ENCODE measurements around the gene P2RY14.

Gene P2RY14

DNA sequence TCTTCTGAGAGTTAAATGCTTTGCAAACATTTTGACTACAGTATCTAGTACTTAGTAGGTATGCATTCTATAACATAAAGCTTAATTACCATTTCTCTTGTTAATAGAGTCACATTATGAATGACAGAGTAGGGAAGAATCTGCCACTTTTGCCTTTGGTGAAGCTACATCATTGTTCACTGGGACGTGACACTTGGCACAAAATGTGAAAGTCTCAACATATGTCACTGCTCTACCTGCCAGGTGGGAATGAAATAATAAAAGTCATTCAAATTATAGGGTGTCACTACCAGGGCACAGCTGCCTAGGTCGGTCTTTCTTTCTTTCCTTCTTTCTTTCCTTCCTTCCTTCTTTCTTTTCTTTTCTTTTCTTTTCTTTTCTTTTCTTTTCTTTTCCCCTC is 20.7 kb upstream of the P2RY14 start:
- no peaks in the 10 kb centered on the region for H3K36me3 ChIP-seq (ENCODE audit: control insufficient read depth, low read depth, low read length)
- no peaks in the 10 kb centered on the region for H3K9me3 ChIP-seq (ENCODE audit: control insufficient read depth, low read depth, low read length)
- no peak overlapping the region for H3K27ac ChIP-seq (ENCODE audit: low read length)
- no peaks in the 10 kb centered on the region for H3K4me1 ChIP-seq (ENCODE audit: control insufficient read depth, low read depth, low read length)
- no peak overlapping the region for H3K9ac ChIP-seq (ENCODE audit: low read length)
- H3K4me3 ChIP-seq (ENCODE audit: low read length) = no peak overlapping the region
- no peaks in the 10 kb centered on the region for H3K27me3 ChIP-seq (ENCODE audit: control insufficient read depth, insufficient read depth, low read length)

DNA sequence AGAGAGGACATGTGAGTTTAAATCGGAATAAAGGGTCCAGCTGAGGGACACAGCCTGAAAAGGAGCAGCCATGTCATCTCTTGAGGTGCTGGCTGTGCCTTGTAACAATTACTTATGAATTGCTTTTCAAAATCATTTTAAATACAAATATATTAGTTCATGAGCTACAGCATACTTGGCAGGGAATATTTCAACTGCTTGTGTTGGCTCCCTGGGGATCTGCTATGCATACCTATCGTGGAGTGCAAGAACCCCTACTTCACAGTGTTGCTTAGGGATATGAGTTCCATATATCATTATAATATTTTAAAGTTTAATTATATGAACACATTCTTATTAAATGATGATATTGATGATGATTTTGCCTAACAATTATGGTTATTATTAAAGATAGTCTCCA is 19.1 kb upstream of the P2RY14 start:
- no peak overlapping the region for H3K4me3 ChIP-seq (ENCODE audit: low read length)
- H3K9ac ChIP-seq (ENCODE audit: low read length) = no peak overlapping the region
- no peaks in the 10 kb centered on the region for H3K4me1 ChIP-seq (ENCODE audit: control insufficient read depth, low read depth, low read length)
- H3K36me3 ChIP-seq (ENCODE audit: control insufficient read depth, low read depth, low read length) = no peaks in the 10 kb centered on the region
- H3K9me3 ChIP-seq (ENCODE audit: control insufficient read depth, low read depth, low read length) = no peaks in the 10 kb centered on the region
- no peak overlapping the region for H3K27ac ChIP-seq (ENCODE audit: low read length)
- H3K27me3 ChIP-seq (ENCODE audit: control insufficient read depth, insufficient read depth, low read length) = no peaks in the 10 kb centered on the region

DNA sequence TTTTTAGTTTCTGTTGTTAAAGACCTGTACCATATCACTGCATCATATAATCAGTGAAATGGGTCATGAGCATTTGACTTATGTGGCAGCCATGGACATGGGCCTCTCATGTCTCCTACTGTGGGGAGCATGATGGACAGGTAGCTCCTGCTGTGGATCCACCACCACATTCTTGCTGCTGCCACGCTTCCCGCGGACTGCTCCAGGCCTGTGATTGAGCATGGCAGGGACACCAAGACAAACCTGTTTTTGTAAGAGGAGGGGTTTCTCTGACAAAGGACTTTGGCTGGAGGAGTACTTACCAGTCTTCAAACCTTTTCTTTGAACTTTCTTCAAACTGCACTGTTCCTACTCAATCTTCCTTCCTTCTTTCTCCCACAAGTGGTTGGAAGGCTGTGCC is 17.9 kb upstream of the P2RY14 start:
- H3K9ac ChIP-seq (ENCODE audit: low read length) = no peak overlapping the region
- H3K36me3 ChIP-seq (ENCODE audit: control insufficient read depth, low read depth, low read length) = no peaks in the 10 kb centered on the region
- H3K4me1 ChIP-seq (ENCODE audit: control insufficient read depth, low read depth, low read length) = no peaks in the 10 kb centered on the region
- H3K4me3 ChIP-seq (ENCODE audit: low read length) = no peak overlapping the region
- no peak overlapping the region for H3K27ac ChIP-seq (ENCODE audit: low read length)
- no peaks in the 10 kb centered on the region for H3K9me3 ChIP-seq (ENCODE audit: control insufficient read depth, low read depth, low read length)
- no peaks in the 10 kb centered on the region for H3K27me3 ChIP-seq (ENCODE audit: control insufficient read depth, insufficient read depth, low read length)

DNA sequence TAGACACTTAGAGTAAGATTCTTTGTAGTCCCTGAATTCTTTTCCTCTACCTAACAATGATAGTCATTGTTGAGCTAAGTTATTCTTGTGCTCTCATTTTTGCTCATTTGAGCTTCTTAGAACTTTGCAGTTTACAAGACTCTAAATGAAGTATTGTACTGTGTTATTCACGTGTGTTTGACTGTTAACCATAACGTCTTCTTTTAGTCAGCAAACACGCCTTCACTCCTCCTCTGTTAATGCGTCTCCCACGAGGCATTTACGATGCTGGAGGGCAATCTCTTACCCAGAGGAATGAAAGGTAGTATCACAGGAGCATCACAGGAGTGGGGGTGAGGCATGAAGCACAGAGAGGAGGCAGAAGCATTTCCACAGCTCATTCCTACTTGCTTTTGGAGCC is 14.8 kb upstream of the P2RY14 start:
- H3K27me3 ChIP-seq (ENCODE audit: control insufficient read depth, insufficient read depth, low read length) = no peaks in the 10 kb centered on the region
- H3K9ac ChIP-seq (ENCODE audit: low read length) = no peak overlapping the region

DNA sequence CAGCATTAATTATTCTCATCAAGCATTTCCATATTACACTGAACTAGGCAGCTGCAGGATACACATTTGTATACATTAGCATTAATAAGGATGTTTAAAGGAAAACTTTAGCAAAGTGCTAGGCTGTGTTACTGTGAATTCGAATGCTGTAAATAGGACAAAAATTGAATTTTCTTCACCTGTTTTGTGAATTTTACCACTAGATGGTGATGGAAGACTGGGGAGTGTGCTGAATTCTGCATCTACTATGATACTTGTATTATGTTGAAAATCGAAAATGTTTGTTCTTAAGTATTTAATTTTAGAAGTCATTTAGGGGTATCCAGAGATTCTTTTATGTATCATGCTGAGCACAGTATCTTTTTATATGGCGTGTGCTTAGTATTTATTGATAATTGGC is 12.3 kb upstream of the P2RY14 start:
- no peak overlapping the region for H3K27ac ChIP-seq (ENCODE audit: low read length)
- H3K9ac ChIP-seq (ENCODE audit: low read length) = no peak overlapping the region
- no peaks in the 10 kb centered on the region for H3K9me3 ChIP-seq (ENCODE audit: control insufficient read depth, low read depth, low read length)
- H3K27me3 ChIP-seq (ENCODE audit: control insufficient read depth, insufficient read depth, low read length) = no peaks in the 10 kb centered on the region
- H3K36me3 ChIP-seq (ENCODE audit: control insufficient read depth, low read depth, low read length) = no peaks in the 10 kb centered on the region
- H3K4me1 ChIP-seq (ENCODE audit: control insufficient read depth, low read depth, low read length) = peaks cover 4% of the 10 kb centered on the region
- H3K4me3 ChIP-seq (ENCODE audit: low read length) = no peak overlapping the region

More for the DNA sequence above, 14.8 kb upstream of the P2RY14 start:
- no peaks in the 10 kb centered on the region for H3K9me3 ChIP-seq (ENCODE audit: control insufficient read depth, low read depth, low read length)
- no peaks in the 10 kb centered on the region for H3K4me1 ChIP-seq (ENCODE audit: control insufficient read depth, low read depth, low read length)
- no peak overlapping the region for H3K27ac ChIP-seq (ENCODE audit: low read length)
- H3K36me3 ChIP-seq (ENCODE audit: control insufficient read depth, low read depth, low read length) = no peaks in the 10 kb centered on the region
- H3K4me3 ChIP-seq (ENCODE audit: low read length) = no peak overlapping the region

DNA sequence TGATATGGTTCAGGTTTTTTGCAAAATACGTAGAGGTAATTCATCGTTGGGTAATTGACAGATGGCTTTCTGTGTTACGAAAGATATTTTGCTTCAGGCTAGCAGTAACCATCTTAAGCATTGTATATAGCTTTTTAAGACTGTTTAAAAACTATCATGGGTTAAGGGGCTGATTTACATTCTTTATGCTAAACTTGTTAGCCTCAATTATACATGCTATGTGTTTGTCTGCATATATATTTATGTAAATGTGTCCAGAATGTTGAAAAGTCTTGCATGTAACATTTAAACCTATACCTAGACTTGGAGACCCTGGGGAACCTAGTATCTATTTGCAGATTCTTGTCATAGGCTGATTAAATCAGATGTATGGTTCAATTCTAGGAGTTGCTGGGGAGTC is 11.1 kb upstream of the P2RY14 start:
- Histone ChIP-seq H3K27ac (ENCODE audit: low read length) (no peak overlapping the region), H3K36me3 (ENCODE audit: control insufficient read depth, low read depth, low read length) (no peaks in the 10 kb centered on the region), H3K4me1 (ENCODE audit: control insufficient read depth, low read depth, low read length) (peaks cover 4% of the 10 kb centered on the region), H3K9me3 (ENCODE audit: control insufficient read depth, low read depth, low read length) (no peaks in the 10 kb centered on the region), H3K4me3 (ENCODE audit: low read length) (no peak overlapping the region), H3K9ac (ENCODE audit: low read length) (no peak overlapping the region), H3K27me3 (ENCODE audit: control insufficient read depth, insufficient read depth, low read length) (no peaks in the 10 kb centered on the region)

DNA sequence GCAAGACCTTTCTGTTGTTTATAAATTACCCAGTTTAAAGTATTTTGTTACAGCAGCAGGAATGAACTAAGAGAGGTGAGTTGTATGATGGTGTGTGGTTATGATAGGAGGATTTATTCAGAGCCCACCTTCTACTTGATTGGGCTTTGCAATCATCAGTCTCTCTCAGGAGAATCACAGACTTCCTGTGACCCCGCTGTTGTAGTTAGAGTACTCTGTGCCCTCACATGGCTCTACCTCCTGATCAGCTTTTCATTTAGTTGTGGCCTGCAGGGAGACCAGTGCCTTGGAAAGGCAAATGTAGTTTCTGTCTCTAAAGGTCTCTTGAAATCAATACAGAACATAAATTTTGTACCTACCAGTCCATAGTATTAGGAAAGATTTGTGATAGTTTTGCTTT is 7.6 kb upstream of the P2RY14 start:
- Histone ChIP-seq H3K9ac (ENCODE audit: low read length) (no peak overlapping the region), H3K4me3 (ENCODE audit: low read length) (no peak overlapping the region), H3K27ac (ENCODE audit: low read length) (no peak overlapping the region), H3K27me3 (ENCODE audit: control insufficient read depth, insufficient read depth, low read length) (no peaks in the 10 kb centered on the region), H3K4me1 (ENCODE audit: control insufficient read depth, low read depth, low read length) (peaks cover 4% of the 10 kb centered on the region), H3K36me3 (ENCODE audit: control insufficient read depth, low read depth, low read length) (no peaks in the 10 kb centered on the region), H3K9me3 (ENCODE audit: control insufficient read depth, low read depth, low read length) (no peaks in the 10 kb centered on the region)

DNA sequence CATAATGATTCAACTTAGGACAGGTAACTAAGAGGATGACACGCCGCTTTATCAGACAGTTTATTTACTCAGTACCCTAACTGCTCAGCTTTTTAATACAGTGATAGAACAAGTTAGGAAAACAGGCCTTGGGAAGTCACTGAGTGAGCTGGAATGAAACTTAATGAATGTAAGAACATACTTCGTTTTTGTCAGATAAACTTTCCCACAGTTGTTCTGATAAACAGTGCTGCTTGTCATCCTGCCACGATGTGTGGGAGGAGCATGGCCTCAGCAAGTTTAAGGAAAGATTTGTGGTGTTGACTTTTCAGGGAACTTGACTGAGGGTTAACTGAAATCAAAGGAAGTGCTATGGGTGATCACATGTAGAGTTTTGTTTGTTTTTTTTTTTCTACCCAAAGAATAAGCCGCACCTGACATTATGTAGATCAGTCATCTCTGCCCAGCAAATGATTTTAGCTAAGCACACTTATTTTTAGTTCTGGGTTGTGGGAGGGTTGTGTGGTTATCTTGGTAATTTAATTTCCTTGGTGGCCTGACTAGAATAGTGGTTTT is 5.6 kb upstream of the P2RY14 start:
- H3K27me3 ChIP-seq (ENCODE audit: control insufficient read depth, insufficient read depth, low read length) = no peaks in the 10 kb centered on the region
- H3K36me3 ChIP-seq (ENCODE audit: control insufficient read depth, low read depth, low read length) = no peaks in the 10 kb centered on the region
- H3K4me1 ChIP-seq (ENCODE audit: control insufficient read depth, low read depth, low read length) = peaks cover 4% of the 10 kb centered on the region
- H3K4me3 ChIP-seq (ENCODE audit: low read length) = no peak overlapping the region
- H3K9ac ChIP-seq (ENCODE audit: low read length) = no peak overlapping the region
- no peak overlapping the region for H3K27ac ChIP-seq (ENCODE audit: low read length)
- no peaks in the 10 kb centered on the region for H3K9me3 ChIP-seq (ENCODE audit: control insufficient read depth, low read depth, low read length)

DNA sequence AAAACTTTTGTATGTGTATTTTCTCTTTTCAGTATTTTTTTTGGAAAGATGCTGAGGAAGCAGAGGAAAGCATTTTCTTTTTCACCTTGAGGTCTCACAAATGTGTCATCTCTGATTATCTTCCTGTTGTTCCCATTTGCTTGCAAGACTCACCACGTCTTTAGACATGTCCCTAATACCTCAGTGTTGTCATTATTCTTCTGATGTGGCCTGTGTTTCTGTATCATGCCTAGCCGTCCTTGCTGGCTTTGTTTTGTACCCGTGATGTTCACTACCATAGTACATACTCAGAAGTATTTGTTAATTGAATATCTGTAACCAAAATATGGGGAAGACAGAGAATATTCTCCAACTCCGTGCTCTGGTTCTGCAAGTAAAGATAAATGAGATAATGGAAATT is 5.0 kb upstream of the P2RY14 start:
- Histone ChIP-seq H3K9me3 (ENCODE audit: control insufficient read depth, low read depth, low read length) (no peaks in the 10 kb centered on the region), H3K36me3 (ENCODE audit: control insufficient read depth, low read depth, low read length) (no peaks in the 10 kb centered on the region), H3K27me3 (ENCODE audit: control insufficient read depth, insufficient read depth, low read length) (no peaks in the 10 kb centered on the region), H3K4me1 (ENCODE audit: control insufficient read depth, low read depth, low read length) (peaks cover 4% of the 10 kb centered on the region), H3K27ac (ENCODE audit: low read length) (no peak overlapping the region), H3K9ac (ENCODE audit: low read length) (no peak overlapping the region), H3K4me3 (ENCODE audit: low read length) (no peak overlapping the region)

DNA sequence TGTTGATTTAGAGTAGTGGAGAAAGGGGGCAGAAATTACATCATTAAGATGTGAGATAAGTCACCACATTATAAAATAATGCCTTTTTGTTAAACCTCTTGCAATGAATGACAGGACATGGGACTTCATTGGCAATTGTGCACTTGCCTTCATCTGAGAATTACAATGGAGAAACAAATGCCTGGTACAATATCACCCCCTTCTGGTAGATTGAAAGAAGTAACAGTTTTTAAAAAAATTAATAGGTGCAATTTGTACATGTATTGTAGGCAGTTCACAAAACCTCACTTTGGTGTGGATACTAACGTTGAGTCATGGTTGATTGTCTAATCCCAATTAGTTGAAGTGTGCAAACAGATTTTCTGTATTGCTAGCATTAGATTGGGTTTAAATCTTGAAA is 4.6 kb upstream of the P2RY14 start:
- Histone ChIP-seq H3K9ac (ENCODE audit: low read length) (no peak overlapping the region), H3K27ac (ENCODE audit: low read length) (no peak overlapping the region), H3K4me3 (ENCODE audit: low read length) (no peak overlapping the region), H3K9me3 (ENCODE audit: control insufficient read depth, low read depth, low read length) (no peaks in the 10 kb centered on the region), H3K27me3 (ENCODE audit: control insufficient read depth, insufficient read depth, low read length) (no peaks in the 10 kb centered on the region), H3K36me3 (ENCODE audit: control insufficient read depth, low read depth, low read length) (no peaks in the 10 kb centered on the region), H3K4me1 (ENCODE audit: control insufficient read depth, low read depth, low read length) (peaks cover 4% of the 10 kb centered on the region)

DNA sequence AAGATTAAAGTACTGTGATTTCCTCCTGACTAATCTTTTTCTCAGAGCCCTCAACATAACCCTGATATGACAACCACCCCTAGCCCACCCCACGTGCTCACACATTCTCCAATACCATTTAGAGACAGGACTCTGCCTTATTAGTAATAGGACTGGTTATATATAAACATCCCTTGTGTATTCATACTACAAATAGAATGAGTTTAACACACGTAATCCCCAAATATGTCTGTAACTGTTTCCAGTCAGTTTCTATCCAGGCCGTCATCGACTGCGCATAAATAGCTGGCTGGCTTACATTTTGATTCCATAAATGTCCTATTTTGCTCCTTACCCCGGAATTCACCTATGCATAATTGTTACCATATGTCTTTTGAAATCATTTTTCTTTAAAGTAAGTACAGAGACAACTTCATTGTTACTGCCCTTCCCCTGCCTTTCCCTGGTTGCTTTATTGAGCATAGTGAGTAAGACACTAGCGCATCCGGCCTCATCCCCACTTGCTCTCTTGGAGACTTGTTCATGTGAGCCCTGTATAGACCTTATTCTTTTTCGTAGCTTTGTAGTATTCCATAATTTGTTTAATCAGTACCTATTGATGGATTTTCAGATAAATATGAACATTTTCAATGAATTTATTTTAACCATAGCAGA is 3.5 kb upstream of the P2RY14 start:
- H3K36me3 ChIP-seq (ENCODE audit: control insufficient read depth, low read depth, low read length) = no peaks in the 10 kb centered on the region
- no peak overlapping the region for H3K4me3 ChIP-seq (ENCODE audit: low read length)
- no peaks in the 10 kb centered on the region for H3K27me3 ChIP-seq (ENCODE audit: control insufficient read depth, insufficient read depth, low read length)
- peaks cover 4% of the 10 kb centered on the region for H3K4me1 ChIP-seq (ENCODE audit: control insufficient read depth, low read depth, low read length)
- no peaks in the 10 kb centered on the region for H3K9me3 ChIP-seq (ENCODE audit: control insufficient read depth, low read depth, low read length)
- H3K27ac ChIP-seq (ENCODE audit: low read length) = no peak overlapping the region
- no peak overlapping the region for H3K9ac ChIP-seq (ENCODE audit: low read length)

DNA sequence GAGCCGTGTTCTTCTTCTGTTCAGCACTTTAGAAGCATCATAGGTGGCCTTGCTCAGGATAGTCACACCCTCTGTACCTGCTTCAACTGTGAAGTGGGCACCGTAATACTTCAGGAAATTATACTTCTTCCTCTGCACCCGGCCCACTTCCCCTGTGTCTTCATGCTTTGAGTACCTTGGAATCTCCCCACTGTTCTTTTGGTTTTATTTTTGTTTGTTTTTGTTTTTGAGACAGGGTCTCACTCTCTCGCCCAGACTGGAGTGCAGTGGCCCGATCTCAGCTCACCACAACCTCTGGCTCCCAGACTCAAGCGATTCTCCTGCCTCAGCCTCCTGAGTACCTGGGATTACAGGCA is 1.7 kb downstream of the P2RY14 start:
- Histone ChIP-seq H3K27ac (ENCODE audit: low read length) (no peak overlapping the region), H3K9ac (ENCODE audit: low read length) (no peak overlapping the region)

More for the DNA sequence above, 1.7 kb downstream of the P2RY14 start:
- Histone ChIP-seq H3K4me3 (ENCODE audit: low read length) (no peak overlapping the region), H3K4me1 (ENCODE audit: control insufficient read depth, low read depth, low read length) (no peaks in the 10 kb centered on the region), H3K9me3 (ENCODE audit: control insufficient read depth, low read depth, low read length) (no peaks in the 10 kb centered on the region), H3K36me3 (ENCODE audit: control insufficient read depth, low read depth, low read length) (no peaks in the 10 kb centered on the region), H3K27me3 (ENCODE audit: control insufficient read depth, insufficient read depth, low read length) (no peaks in the 10 kb centered on the region)
